Keratinocyte (primary cell): Measurements from ENCODE around the gene UGT3A1.

ENCODE experiments used
- CTCF ChIP-seq, 3 experiments: IDR thresholded peaks in 1 of 3; conservative IDR thresholded peaks in 1 of 3; optimal IDR thresholded peaks in 1 of 3; 2 replicates in 2 of 3; 3 replicates in 1 of 3; pipeline versions ENCODE3 to v1.5.1; 2011; ENCODE audit warnings: low read length in 3 of 3, mild to moderate bottlenecking in 3 of 3, moderate library complexity in 2 of 3, control low read depth in 1 of 3, inconsistent platforms in 1 of 3; ENCODE audit not compliant: insufficient read depth in 2 of 3; ENCODE audit errors: extremely low read depth in 1 of 3
- EZH2 ChIP-seq: IDR thresholded peaks from one replicate; pipeline ENCODE4 v1.6.1; 2012; ENCODE audit warnings: inconsistent platforms, mild to moderate bottlenecking, low read length, moderate library complexity

- no peak for TF ChIP-seq CTCF (optimal IDR thresholded peaks at IDR 0.05 in 1 of 3, IDR thresholded peaks at IDR 0.05 in 1 of 3, conservative IDR thresholded peaks at IDR 0.05 in 1 of 3; ENCODE audit: extremely low read depth in 1 of 3, insufficient read depth in 2 of 3, low read length in 3 of 3)
- no peak for TF ChIP-seq EZH2
Observed at GRCh38 chr5:36013182-36013581, 22.0 kb upstream of the UGT3A1 start.
